Tongue (tissue), 2 donors: ENCODE results near the gene FOXE3. TPM values are rescaled to one million over a fixed set of nuclear protein-coding genes. Genes with fewer than 3 reads are reported as not detected.
"Not testable (repeated sequence)": the region's sequence is repeated elsewhere in the genome, so short reads cannot be mapped to it uniquely, and the experiment has no call there.

Experiments used
- DNase-seq: peaks from one replicate; pipeline ENCODE4 v3.0.0-alpha.2; 2015
- total RNA-seq: library from RNA; depleted of rRNA; stranded (reverse); fragments of >200 nt; gene quantifications from one replicate; pipeline ENCODE4 v1.2.3, GENCODE V29; 2014

FOXE3 gene
- total RNA-seq, 1 donor from 2014 or later: not detected

DNA sequence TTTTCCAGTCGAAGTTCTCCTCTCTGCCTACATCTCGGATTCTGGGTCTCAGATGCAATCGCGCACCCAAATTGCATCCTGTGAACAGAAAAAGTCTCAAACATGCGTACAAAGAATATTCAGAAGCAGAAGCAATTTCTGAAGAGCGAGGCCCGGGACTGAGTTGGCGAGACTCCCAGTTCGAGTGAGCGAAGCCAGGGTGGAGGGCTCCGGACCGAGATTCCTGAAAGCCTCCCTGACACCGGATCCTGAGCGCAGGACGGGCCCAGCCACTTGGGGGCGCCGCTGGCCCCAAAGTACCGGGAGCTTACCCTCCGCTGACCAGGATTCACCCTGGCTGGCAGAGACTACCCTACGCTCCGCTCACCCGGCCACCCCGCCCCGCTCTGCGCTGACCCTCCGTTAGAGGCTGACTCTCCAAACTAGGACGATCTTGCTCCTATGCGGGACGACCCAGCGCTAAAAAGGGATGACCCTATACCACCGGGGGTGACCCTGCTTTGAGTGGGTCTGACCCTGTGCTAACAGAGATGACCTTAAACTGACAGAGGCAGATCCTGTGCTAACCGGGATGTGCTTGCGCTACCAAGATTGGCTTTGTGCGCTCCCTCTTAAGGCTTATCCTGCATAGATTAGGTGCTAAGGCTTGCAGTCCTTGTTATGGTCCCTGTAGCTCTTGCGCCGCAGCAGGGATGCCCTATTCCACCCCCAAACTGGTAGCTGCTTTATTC, 33.9 kb downstream of the FOXE3 start:
- no peak for DNase-seq

DNA sequence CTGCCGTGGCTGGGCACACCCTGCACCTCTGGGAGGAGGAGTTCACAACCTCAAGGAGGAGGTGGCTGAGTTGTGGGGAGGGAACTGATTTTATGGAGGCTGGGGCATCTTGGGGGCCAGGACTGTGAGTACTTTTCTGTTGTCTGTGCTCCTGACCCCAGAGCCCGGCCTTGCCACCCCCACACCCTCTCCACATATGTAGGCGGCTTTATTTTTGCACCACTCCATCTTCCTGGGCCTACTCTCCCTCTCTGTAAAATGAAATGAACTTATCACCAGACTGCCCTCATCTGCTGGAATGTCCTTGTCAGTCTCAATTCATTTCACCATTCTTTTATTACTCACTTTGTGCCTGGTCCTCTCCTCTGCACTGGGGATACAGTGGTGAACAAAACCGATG, 34.5 kb downstream of the FOXE3 start:
- no peak for DNase-seq

- DNase-seq: no peak
Measured at GRCh38 chr1:47452426-47452825, 36.3 kb downstream of the FOXE3 start.

- not testable (repeated sequence) for DNase-seq
Measured at GRCh38 chr1:47453910-47454309, 37.8 kb downstream of the FOXE3 start.

DNA sequence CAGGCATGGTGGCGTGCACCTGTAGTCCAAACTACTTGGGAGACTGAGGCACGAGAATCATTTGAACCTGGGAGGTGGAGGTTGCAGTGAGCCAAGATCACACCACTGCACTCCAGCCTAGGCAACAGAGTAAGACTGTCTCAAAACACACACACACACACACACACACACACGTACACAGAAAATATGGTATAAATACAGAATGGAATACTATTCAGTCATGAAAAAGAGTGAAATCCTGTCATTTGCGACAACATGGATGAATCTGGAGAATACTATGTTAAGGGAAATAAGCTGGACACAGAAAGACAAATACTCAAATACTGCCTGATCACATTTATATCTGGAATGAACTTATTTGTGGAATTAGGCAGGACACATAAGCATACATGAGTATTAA, 40.2 kb downstream of the FOXE3 start:
- no peak for DNase-seq

GRCh38 chr1:47457547-47457946, 41.5 kb downstream of the FOXE3 start:
- not testable (repeated sequence) for DNase-seq

- DNase-seq: no peak
Measured at GRCh38 chr1:47459253-47459788, 43.2 kb downstream of the FOXE3 start.

GRCh38 chr1:47460040-47460439, 44.0 kb downstream of the FOXE3 start:
- no peak for DNase-seq

DNA sequence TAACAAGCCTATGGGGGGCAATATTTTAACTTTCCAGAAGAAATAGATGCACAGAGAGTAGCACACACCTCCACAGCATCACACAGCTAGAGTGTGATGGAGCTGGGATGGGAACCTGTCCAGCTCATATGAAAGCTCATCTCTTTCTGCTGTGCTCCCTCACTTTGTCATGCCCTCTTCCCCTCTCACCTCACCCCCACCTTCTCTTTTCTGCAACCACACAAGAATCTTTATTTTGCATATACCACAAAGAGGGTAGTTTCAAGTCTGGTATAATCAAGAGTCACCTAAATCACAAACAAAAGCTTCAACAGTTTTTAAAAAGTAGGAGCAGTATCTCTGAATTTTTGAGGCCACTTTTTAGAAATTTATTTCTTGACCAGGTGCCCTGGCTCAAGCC, 44.4 kb downstream of the FOXE3 start:
- no peak for DNase-seq

GRCh38 chr1:47465605-47466004, 49.5 kb downstream of the FOXE3 start:
- peak; percentile 60 for DNase-seq

Other genes starting within 250 kb of the FOXE3 start
- gene PDZK1IP1, start 226.2 kb upstream of the FOXE3 start, total RNA-seq: 2.1 TPM
- gene TAL1, start 184.1 kb upstream of the FOXE3 start, total RNA-seq: 3.6 TPM
- 8.8 TPM for gene STIL, start 102.1 kb upstream of the FOXE3 start, total RNA-seq
- 102 TPM for gene CMPK1, start 82.5 kb upstream of the FOXE3 start, total RNA-seq
- 1.8 TPM for gene FOXD2, start 21.8 kb downstream of the FOXE3 start, total RNA-seq